Gastroesophageal sphincter (tissue), 4 donors: ENCODE data around the gene CYBC1. TPM values are rescaled to one million over a fixed set of nuclear protein-coding genes. Genes with fewer than 3 reads are reported as not detected.
A peak's percentile ranks its signal among the peaks of the same experiment; 100 is the strongest.

Source experiments
- ATAC-seq: fragments of 150-250 bp; one replicate; pipeline ENCODE4 v1.9.1; 2016; ENCODE audit warnings: mild to moderate bottlenecking, moderate library complexity
- H3K27ac ChIP-seq, 4 donors: fragments of 200-600 bp; sonication (generic) in 3 of 4; 1 replicate in 3 of 4; 2 replicates in 1 of 4; pipeline ENCODE4 v1.5.1; 2016 to 2019
- H3K27me3 ChIP-seq: fragments of 200-600 bp; sonication (generic); one replicate; pipeline ENCODE4 v1.5.1; 2019
- H3K36me3 ChIP-seq, 2 donors: fragments of 200-600 bp; sonication (generic); one replicate each; pipeline ENCODE4 v1.5.1; 2019; ENCODE audit warnings: control low read depth in 1 of 2
- H3K4me1 ChIP-seq, 3 donors: fragments of 200-600 bp; sonication (generic); 1 replicate in 2 of 3; 2 replicates in 1 of 3; pipeline ENCODE4 v1.5.1; 2016 to 2019; ENCODE audit warnings: control low read depth in 2 of 3
- H3K4me3 ChIP-seq, 2 donors: fragments of 200-600 bp; sonication (generic); one replicate each; pipeline ENCODE4 v1.5.1; 2019; ENCODE audit warnings: mild to moderate bottlenecking in 1 of 2, moderate library complexity in 1 of 2
- H3K9me3 ChIP-seq, 3 donors: fragments of 200-600 bp; sonication (generic); one replicate each; pipeline ENCODE4 v1.5.1; 2017 to 2019; ENCODE audit warnings: control low read depth in 2 of 3
- EP300 ChIP-seq: sonication (generic); formaldehyde crosslinking; IDR thresholded peaks from one replicate; pipeline ENCODE4 v1.6.1; 2017; ENCODE audit warnings: antibody characterized with exemption, mild to moderate bottlenecking
- POLR2A ChIP-seq, 2 donors: fragments of 450-650 bp; IDR thresholded peaks; one replicate each; pipeline ENCODE4 v1.6.1; 2017; ENCODE audit warnings: antibody characterized with exemption in 2 of 2, mild to moderate bottlenecking in 2 of 2, moderate library complexity in 1 of 2
- POLR2AphosphoS5 ChIP-seq: sonication (generic); formaldehyde crosslinking; IDR thresholded peaks from one replicate; pipeline ENCODE4 v1.6.1; 2017; ENCODE audit warnings: antibody characterized with exemption
- WGBS, 2 donors: methylation state at CpG; one replicate each; pipeline ENCODE4 v1.1.5; 2018; ENCODE audit warnings: low coverage in 1 of 2; 5-methylcytosine and 5-hydroxymethylcytosine counted together
- total RNA-seq, 4 donors: library from RNA; depleted of rRNA; stranded (reverse); fragments of >200 nt; gene quantifications; one replicate each; pipeline ENCODE4 v1.1.0, GENCODE V29; 2016
- TF ChIP-seq, protein P1 (sequence below), 4 experiments: fragments of 200-600 bp in 2 of 4; fragments of 450-650 bp in 2 of 4; sonication (generic) in 1 of 4; IDR thresholded peaks; one replicate each; pipeline ENCODE4 v1.5.1; 2017 to 2019; ENCODE audit warnings: antibody characterized with exemption in 4 of 4, mild to moderate bottlenecking in 2 of 4, moderate library complexity in 2 of 4

CYBC1 gene
- total RNA-seq, 4 donors from 2014 or later: 53.8 to 78.5 (median 59.4) TPM

DNA sequence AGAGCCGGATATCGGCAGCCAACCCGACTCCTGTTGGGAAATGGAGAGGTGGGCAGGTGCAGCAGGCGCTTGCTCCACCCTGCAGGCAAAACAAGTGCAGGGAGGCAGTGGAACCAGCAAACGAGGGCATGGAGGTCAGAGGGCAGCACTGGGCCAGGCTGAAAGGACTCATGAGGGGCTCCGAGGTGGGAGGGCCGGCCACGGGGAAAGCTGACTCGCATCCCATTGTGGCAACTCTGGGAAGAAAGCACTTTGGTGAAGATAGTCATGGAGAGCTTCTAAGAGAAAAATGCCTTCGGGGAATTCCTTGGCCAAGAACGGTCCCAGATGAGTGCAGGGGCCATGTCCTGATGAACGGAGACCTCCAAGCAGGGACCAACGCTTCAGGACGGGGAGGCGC lies 4.4 kb downstream of the CYBC1 start:
- H3K27ac ChIP-seq: peak overlapping the region in 1 of 4 donors; percentile 47
- TF ChIP-seq EP300 (no peak), POLR2A (IDR thresholded peaks at IDR 0.05) (no peak), POLR2AphosphoS5 (no peak)
- TF ChIP-seq, protein P1, sequence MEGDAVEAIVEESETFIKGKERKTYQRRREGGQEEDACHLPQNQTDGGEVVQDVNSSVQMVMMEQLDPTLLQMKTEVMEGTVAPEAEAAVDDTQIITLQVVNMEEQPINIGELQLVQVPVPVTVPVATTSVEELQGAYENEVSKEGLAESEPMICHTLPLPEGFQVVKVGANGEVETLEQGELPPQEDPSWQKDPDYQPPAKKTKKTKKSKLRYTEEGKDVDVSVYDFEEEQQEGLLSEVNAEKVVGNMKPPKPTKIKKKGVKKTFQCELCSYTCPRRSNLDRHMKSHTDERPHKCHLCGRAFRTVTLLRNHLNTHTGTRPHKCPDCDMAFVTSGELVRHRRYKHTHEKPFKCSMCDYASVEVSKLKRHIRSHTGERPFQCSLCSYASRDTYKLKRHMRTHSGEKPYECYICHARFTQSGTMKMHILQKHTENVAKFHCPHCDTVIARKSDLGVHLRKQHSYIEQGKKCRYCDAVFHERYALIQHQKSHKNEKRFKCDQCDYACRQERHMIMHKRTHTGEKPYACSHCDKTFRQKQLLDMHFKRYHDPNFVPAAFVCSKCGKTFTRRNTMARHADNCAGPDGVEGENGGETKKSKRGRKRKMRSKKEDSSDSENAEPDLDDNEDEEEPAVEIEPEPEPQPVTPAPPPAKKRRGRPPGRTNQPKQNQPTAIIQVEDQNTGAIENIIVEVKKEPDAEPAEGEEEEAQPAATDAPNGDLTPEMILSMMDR (IDR thresholded peaks at IDR 0.05): no peak

DNA sequence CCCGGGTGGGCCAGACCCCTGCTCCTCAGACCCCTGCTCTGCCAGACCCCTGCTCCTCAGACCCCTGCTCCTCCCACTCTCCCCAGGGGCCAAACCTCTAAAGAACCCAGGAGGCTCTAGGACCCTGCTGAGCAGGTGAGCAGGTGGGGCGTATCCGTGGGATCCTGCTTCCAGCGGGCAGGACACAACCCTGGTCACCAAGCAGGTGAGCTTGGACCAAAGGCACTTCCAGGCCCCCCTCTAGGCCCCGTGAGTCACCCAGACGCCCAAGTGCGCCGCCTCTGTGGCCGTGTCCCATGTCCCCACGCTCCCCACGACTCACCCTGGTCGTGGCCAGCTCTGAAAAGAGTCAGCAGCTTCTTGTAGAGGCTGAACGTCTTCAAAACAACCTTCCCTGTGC lies 5.0 kb downstream of the CYBC1 start:
- H3K4me1 ChIP-seq: peaks cover 0 to 56% (median 11%) of the 10 kb centered on the region in 3 donors
- H3K36me3 ChIP-seq: peaks cover 0 to 45% of the 10 kb centered on the region in 2 donors
- H3K9me3 ChIP-seq: no peaks in the 10 kb centered on the region
- H3K27ac ChIP-seq: peak overlapping the region in 2 of 4 donors; percentile 43 to 47
- WGBS, 2 donors: 98% methylated on average over 8 of the region's 13 CpGs; no CpG with 5 or more reads in 1 of the 2 donors
- no peak for ATAC-seq
- H3K27me3 ChIP-seq: no peaks in the 10 kb centered on the region
- H3K4me3 ChIP-seq: no peak overlapping the region
- TF ChIP-seq, protein P1 (IDR thresholded peaks at IDR 0.05): no peak
- no peak for TF ChIP-seq EP300
- no peak for TF ChIP-seq POLR2AphosphoS5
- TF ChIP-seq POLR2A (IDR thresholded peaks at IDR 0.05): no peak

More for the DNA sequence above, 4.4 kb downstream of the CYBC1 start:
- WGBS, 2 donors: 80 to 90% methylated on average over 3 to 7 of the region's 15 CpGs
- Histone ChIP-seq H3K4me1 (peaks cover 0 to 53% (median 11%) of the 10 kb centered on the region in 3 donors), H3K27me3 (no peaks in the 10 kb centered on the region), H3K4me3 (no peak overlapping the region), H3K36me3 (peaks cover 0 to 45% of the 10 kb centered on the region in 2 donors), H3K9me3 (no peaks in the 10 kb centered on the region)
- no peak for ATAC-seq

DNA sequence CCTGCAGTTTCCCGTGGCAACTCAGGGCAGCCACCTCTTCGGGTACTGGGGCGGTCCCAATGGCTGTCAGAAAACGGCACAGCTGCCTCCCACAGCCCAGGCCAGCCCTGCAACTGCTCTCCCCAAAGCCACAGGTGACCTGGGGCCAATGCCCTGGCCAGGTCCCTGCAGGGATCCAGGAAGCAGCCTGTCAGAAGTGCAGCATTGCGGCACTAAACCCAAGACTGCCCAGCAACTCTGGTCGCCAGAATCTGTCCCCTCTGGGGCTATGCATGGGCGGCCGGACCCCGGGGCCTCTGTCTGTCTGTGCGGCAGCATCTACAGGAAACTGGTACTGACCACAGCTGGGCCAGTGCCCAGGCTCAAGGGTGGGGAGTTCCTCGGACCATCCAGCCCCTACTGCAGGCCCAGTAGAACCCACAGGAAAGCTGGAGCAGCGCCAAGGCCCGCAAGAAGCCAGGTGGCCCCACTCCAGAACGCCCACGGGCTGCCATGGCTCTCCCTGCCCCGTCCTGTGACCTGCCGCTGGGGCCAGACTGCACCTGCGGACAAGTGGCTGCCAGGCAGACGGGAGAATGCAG lies 5.5 kb downstream of the CYBC1 start:
- peaks cover 0 to 50% of the 10 kb centered on the region in 2 donors for H3K36me3 ChIP-seq
- ATAC-seq: peak; percentile 22
- 80% methylated on average over 1 of the region's 19 CpGs; no CpG with 5 or more reads in 1 of the 2 donors for WGBS, 2 donors
- H3K4me3 ChIP-seq: no peak overlapping the region
- no peak for TF ChIP-seq POLR2AphosphoS5
- TF ChIP-seq POLR2A (IDR thresholded peaks at IDR 0.05): no peak
- TF ChIP-seq, protein P1 (IDR thresholded peaks at IDR 0.05): no peak
- TF ChIP-seq EP300: no peak
- no peaks in the 10 kb centered on the region for H3K9me3 ChIP-seq
- peak overlapping the region in 3 of 4 donors; percentile 10 to 47 (median 43) for H3K27ac ChIP-seq
- H3K27me3 ChIP-seq: no peaks in the 10 kb centered on the region
- peaks cover 0 to 55% (median 11%) of the 10 kb centered on the region in 3 donors for H3K4me1 ChIP-seq

DNA sequence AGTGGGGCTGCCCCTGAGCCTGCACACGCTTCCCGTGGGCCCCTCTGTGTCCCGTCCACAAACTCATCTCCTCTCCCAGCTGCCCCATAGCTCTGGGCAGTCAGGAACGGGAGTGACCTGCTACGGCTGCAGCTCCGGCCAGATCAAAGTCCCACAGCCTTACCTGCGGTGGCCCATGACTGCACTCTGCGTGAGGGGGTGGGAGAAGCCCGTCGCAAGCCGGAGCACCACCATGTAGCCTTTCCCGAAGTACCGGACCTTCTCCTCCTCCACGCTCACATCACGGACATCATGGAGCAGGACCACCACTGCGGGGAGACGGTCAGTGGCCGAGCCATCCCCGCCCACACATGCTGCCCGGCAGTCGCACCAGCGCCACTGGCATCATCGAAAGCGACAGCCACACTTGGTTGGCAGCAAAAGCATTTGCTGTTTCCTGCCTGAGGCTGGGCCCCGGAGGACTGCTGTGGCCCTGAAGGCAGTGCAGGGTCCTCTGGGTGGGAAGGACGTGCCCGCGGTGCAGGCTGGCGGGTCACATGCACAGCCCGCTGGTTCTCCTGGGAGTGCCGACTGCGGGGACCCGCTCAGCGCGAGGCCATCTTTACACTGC lies 6.2 kb downstream of the CYBC1 start:
- Histone ChIP-seq H3K9me3 (no peaks in the 10 kb centered on the region), H3K36me3 (peaks cover 0 to 56% of the 10 kb centered on the region in 2 donors), H3K4me3 (no peak overlapping the region), H3K27ac (peak overlapping the region in 3 of 4 donors; percentile 10 to 47 (median 43)), H3K27me3 (no peaks in the 10 kb centered on the region), H3K4me1 (peaks cover 0 to 48% (median 5%) of the 10 kb centered on the region in 3 donors)
- ATAC-seq: no peak
- TF ChIP-seq POLR2AphosphoS5 (no peak), EP300 (no peak), POLR2A (IDR thresholded peaks at IDR 0.05) (no peak)
- TF ChIP-seq, protein P1 (IDR thresholded peaks at IDR 0.05): no peak
- WGBS, 2 donors: no CpG with 5 or more reads among the region's 35 CpGs
